Measurements from ENCODE around the gene GLRX. TPM values are rescaled to one million over a fixed set of nuclear protein-coding genes. Genes with fewer than 3 reads are reported as not detected.
A peak's percentile ranks its signal among the peaks of the same experiment; 100 is the strongest.

Gene GLRX
- total and polyA plus RNA-seq, 2 of the 13 experiments (the other 11 are each of a cell fraction or from before 2014, with no cell fraction given): 63.8 to 499 TPM

DNA sequence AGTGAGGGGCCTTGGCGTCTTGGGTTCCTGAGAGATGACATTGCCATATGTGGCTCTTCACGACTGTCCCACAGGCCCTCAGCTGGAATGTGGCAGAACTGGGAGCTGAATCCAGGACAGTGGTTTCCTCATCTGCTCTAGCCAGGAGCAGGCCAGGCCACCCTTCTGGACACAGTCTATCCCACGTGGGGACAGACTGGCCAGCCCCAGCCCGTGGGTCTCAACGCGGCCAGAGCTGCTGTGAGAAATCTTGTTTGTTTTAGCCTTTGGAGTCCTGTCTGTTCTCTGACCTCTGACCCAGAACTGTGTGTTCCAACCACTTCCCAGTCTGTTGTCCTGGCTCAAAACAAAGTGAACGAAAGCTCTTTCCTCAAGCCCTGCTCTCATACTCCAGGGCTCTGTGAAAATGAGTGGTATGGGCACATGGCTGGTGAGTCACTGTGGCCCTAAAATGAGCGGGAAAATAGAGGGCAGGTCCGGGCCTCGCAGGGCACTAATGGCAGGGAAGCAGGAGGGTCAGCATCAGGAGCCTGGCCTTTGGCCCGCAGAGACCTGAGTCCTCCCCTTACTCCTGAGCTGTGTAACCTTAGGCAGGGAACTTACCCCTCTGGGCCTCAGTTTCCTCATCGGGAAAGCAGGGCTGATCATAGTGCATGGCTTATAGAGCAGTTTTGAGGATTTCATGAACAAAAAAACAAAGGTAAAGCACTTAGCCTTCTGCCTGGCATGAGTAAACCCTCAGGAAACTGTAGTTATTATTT, 34.8 kb upstream of the GLRX start (continued):
- TF ChIP-seq, protein P1, sequence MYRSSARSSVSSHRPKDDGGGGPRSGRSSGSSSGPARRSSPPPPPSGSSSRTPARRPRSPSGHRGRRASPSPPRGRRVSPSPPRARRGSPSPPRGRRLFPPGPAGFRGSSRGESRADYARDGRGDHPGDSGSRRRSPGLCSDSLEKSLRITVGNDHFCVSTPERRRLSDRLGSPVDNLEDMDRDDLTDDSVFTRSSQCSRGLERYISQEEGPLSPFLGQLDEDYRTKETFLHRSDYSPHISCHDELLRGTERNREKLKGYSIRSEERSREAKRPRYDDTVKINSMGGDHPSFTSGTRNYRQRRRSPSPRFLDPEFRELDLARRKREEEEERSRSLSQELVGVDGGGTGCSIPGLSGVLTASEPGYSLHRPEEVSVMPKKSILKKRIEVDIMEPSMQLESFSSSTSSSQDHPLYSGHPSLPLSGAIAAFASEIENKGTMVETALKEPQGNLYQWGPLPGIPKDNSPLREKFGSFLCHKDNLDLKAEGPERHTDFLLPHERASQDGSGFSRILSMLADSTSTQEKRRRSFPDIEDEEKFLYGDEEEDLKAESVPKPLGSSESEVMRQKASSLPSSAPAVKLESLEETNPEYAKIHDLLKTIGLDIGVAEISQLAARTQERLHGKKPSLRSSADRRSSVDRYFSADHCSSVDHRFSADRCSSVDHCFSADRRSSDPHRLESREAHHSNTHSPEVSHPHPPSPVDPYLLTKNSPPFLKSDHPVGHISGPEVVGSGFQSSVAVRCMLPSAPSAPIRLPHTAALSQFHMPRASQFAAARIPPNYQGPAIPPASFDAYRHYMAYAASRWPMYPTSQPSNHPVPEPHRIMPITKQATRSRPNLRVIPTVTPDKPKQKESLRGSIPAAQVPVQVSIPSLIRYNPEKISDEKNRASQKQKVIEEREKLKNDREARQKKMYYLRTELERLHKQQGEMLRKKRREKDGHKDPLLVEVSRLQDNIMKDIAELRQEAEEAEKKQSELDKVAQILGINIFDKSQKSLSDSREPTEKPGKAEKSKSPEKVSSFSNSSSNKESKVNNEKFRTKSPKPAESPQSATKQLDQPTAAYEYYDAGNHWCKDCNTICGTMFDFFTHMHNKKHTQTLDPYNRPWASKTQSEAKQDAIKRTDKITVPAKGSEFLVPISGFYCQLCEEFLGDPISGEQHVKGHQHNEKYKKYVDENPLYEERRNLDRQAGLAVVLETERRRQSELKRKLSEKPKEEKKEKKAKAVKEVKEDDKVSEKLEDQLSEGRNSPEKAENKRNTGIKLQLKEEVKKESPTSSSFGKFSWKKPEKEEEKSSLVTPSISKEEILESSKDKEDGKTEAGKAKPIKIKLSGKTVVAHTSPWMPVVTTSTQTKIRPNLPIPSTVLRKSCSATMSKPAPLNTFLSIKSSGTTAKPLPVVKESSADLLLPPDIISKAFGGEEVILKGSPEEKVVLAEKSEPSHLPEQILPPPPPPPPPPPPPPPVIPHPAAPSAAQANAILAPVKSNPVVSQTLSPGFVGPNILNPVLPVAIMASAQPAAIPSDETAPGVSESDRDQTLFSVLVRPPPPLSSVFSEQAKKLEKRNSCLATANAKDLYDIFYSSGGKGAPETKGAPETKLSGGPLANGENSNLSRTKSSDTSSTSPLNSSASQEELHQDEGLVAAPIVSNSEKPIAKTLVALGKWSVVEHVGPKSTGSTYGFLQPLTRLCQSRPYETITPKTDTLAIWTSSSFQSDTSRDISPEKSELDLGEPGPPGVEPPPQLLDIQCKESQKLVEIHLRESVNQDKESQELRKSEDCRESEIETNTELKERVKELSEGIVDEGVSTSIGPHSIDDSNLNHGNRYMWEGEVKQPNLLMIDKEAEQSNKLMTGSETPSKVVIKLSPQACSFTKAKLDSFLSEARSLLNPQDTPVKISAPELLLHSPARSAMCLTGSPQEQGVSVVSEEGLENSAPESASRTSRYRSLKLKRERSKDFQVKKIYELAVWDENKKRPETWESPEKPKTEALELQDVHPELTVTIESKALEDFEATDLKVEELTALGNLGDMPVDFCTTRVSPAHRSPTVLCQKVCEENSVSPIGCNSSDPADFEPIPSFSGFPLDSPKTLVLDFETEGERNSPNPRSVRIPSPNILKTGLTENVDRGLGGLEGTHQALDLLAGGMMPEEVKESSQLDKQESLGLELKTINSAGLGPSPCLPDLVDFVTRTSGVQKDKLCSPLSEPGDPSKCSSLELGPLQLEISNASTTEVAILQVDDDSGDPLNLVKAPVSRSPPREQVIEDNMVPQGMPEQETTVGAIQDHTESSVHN (CRISPR knock-in tag; IDR thresholded peaks at IDR 0.05): no peak
- TF ChIP-seq ZNF891 (CRISPR knock-in tag; IDR thresholded peaks at IDR 0.05) (peak; percentile 80), FOXK1 (CRISPR knock-in tag; IDR thresholded peaks at IDR 0.05; ENCODE audit: borderline replicate concordance, low read depth) (peak; percentile 83; the same call in 1 of the 2 replicates), GATAD2A (CRISPR knock-in tag; IDR thresholded peaks at IDR 0.05) (peak; percentile 92), ZNF263 (CRISPR knock-in tag; IDR thresholded peaks at IDR 0.05) (peak; percentile 57; the same call in 1 of the 2 replicates), NFYB (CRISPR knock-in tag; IDR thresholded peaks at IDR 0.05) (peak; percentile 35; the same call in 1 of the 2 replicates), ELF3 (CRISPR knock-in tag; IDR thresholded peaks at IDR 0.05) (peak; percentile 86), ZNF282 (IDR thresholded peaks at IDR 0.05; ENCODE audit: partially characterized antibody) (no peak), HOXA3 (CRISPR knock-in tag; IDR thresholded peaks at IDR 0.05) (peak; percentile 84), ZNF670 (CRISPR knock-in tag; IDR thresholded peaks at IDR 0.05; ENCODE audit: borderline replicate concordance) (no peak), SMAD3 (CRISPR knock-in tag; IDR thresholded peaks at IDR 0.05) (peak; percentile 60; the same call in 1 of the 2 replicates), HNF4G (IDR thresholded peaks at IDR 0.05; ENCODE audit: borderline replicate concordance, low read depth, low read length) (no peak), HNF4G (CRISPR knock-in tag; IDR thresholded peaks at IDR 0.05; ENCODE audit: borderline replicate concordance, low read depth) (no peak; the same call in 1 of the 2 replicates), RFXAP (CRISPR knock-in tag; IDR thresholded peaks at IDR 0.05; ENCODE audit: borderline replicate concordance) (peak; percentile 63; the same call in 1 of the 2 replicates)
- TF ChIP-seq, protein P2, sequence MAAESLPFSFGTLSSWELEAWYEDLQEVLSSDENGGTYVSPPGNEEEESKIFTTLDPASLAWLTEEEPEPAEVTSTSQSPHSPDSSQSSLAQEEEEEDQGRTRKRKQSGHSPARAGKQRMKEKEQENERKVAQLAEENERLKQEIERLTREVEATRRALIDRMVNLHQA (CRISPR knock-in tag; IDR thresholded peaks at IDR 0.05): no peak
- TF ChIP-seq, protein P3, sequence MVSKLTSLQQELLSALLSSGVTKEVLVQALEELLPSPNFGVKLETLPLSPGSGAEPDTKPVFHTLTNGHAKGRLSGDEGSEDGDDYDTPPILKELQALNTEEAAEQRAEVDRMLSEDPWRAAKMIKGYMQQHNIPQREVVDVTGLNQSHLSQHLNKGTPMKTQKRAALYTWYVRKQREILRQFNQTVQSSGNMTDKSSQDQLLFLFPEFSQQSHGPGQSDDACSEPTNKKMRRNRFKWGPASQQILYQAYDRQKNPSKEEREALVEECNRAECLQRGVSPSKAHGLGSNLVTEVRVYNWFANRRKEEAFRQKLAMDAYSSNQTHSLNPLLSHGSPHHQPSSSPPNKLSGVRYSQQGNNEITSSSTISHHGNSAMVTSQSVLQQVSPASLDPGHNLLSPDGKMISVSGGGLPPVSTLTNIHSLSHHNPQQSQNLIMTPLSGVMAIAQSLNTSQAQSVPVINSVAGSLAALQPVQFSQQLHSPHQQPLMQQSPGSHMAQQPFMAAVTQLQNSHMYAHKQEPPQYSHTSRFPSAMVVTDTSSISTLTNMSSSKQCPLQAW (CRISPR knock-in tag; IDR thresholded peaks at IDR 0.05): no peak
- TF ChIP-seq, protein P4, sequence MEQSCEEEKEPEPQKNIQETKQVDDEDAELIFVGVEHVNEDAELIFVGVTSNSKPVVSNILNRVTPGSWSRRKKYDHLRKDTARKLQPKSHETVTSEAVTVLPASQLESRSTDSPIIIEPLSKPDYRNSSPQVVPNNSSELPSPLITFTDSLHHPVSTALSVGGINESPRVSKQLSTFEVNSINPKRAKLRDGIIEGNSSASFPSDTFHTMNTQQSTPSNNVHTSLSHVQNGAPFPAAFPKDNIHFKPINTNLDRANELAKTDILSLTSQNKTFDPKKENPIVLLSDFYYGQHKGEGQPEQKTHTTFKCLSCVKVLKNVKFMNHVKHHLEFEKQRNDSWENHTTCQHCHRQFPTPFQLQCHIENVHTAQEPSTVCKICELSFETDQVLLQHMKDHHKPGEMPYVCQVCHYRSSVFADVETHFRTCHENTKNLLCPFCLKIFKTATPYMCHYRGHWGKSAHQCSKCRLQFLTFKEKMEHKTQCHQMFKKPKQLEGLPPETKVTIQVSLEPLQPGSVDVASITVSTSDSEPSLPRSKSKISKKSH (CRISPR knock-in tag; IDR thresholded peaks at IDR 0.05; ENCODE audit: borderline replicate concordance): peak; percentile 61; the same call in 1 of the 2 replicates

Measured in HepG2 (cell line).